DND-41 (cell line): Measurements from ENCODE around the gene RAB40A.

Experiments used
- CTCF ChIP-seq: IDR thresholded peaks from 2 replicates; pipeline ENCODE4 v1.5.1; 2012; ENCODE audit warnings: borderline replicate concordance, low read length, moderate library complexity, mild to moderate bottlenecking; ENCODE audit not compliant: poor library complexity, severe bottlenecking; ENCODE audit errors: extremely low read depth
- EZH2 ChIP-seq: IDR thresholded peaks from 3 replicates; pipeline ENCODE4 v1.6.1; 2012; ENCODE audit warnings: borderline replicate concordance, low read depth, mild to moderate bottlenecking, moderate library complexity, low read length, inconsistent platforms; ENCODE audit not compliant: severe bottlenecking

- TF ChIP-seq EZH2 = no peak
- peak; percentile 81 for TF ChIP-seq CTCF
Observed at GRCh38 chrX:103533511-103534216, 14.4 kb upstream of the RAB40A start.
